RWPE1 (cell line): ENCODE results near the gene CDC42EP2.

Experiments
- CTCF ChIA-PET: fragments of 350-600 bp; sonication (Branson Sonifier 250); formaldehyde crosslinking; extraction: SDS; loops from one replicate; lab custom pipeline; 2021; lab: Yijun Ruan, JAX
- POLR2A ChIA-PET: fragments of 400-600 bp; formaldehyde crosslinking; extraction: SDS; loops from one replicate; lab custom pipeline; 2020; ENCODE audit warnings: antibody characterized with exemption; ENCODE audit not compliant: low non-redundant PET; lab: Yijun Ruan, JAX
- DNase-seq: peaks from one replicate; pipeline ENCODE4 v3.0.0; 2012; ENCODE audit warnings: low spot score
- H3K27ac ChIP-seq: fragments of 450-650 bp; 2 replicates; pipeline ENCODE4 v1.5.1; 2017
- TF ChIP-seq, protein P1 (sequence below): fragments of 450-650 bp; conservative IDR thresholded peaks from 2 replicates; pipeline ENCODE4 v1.5.1; 2017; ENCODE audit warnings: low read depth, mild to moderate bottlenecking

The CDC42EP2 gene

GRCh38 chr11:65301491-65302329 lies 13.0 kb upstream of the CDC42EP2 start:
- DNase-seq, result no peak
- ChIA-PET POLR2A (no interaction called here), CTCF (interaction anchor here (1.2 to 1.5 kb wide), 3 partner anchors 10 to 14 kb away, joined by 3 to 7 read pairs (median 5); no protein-coding TSS in a partner anchor)
- TF ChIP-seq, protein P1, sequence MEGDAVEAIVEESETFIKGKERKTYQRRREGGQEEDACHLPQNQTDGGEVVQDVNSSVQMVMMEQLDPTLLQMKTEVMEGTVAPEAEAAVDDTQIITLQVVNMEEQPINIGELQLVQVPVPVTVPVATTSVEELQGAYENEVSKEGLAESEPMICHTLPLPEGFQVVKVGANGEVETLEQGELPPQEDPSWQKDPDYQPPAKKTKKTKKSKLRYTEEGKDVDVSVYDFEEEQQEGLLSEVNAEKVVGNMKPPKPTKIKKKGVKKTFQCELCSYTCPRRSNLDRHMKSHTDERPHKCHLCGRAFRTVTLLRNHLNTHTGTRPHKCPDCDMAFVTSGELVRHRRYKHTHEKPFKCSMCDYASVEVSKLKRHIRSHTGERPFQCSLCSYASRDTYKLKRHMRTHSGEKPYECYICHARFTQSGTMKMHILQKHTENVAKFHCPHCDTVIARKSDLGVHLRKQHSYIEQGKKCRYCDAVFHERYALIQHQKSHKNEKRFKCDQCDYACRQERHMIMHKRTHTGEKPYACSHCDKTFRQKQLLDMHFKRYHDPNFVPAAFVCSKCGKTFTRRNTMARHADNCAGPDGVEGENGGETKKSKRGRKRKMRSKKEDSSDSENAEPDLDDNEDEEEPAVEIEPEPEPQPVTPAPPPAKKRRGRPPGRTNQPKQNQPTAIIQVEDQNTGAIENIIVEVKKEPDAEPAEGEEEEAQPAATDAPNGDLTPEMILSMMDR, result no peak
- H3K27ac ChIP-seq, result peak overlapping the region; percentile 69

DNA sequence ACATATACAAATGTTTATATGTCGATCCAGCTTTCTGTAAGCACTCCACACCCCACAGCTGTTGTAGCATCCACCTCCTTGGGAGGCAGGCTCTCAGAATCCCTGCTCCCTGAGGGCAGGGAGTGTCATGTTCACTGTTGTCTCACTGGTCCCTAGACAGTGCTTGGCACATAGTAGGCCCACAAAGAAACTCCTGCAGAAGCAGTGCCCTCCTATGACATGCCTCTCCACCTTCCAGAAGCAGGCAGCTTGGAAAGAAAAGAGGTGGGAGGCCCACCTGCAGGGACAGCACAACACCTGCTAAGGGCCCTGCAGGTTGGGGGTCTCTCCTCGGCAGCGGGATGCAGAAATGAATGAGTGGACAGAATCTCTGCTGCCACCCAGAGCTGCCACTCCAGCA lies 11.1 kb upstream of the CDC42EP2 start:
- peak overlapping the region; percentile 69 for H3K27ac ChIP-seq
- POLR2A ChIA-PET, result interaction anchor here (1.2 kb wide), 1 partner anchor 14 kb away, joined by 3 read pairs; no protein-coding TSS in a partner anchor
- TF ChIP-seq, protein P1, result no peak
- DNase-seq, result no peak
- CTCF ChIA-PET, result interaction anchor here (0.8 kb wide), 1 partner anchor 12 kb away, joined by 3 read pairs; no protein-coding TSS in a partner anchor

DNA sequence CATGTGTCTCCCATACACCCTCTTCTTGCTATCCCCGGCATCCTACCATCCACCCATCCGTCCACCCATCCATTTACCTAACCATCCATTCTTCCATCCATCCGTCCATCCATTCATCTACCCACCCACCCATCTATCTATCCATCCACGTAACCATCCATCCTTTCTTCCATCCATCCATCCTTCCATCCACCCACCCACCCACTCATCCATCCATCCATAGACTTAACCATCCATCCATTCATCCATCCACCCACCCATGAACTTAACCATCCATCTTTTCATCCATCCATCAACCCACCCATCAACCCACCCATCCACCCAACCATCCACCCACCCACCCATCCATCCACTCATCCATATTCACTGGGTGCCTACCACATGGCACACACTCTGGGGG lies 10.6 kb upstream of the CDC42EP2 start:
- DNase-seq, result no peak
- no peak overlapping the region; the same call in 1 of the 2 replicates for H3K27ac ChIP-seq
- CTCF ChIA-PET, result no interaction called here
- POLR2A ChIA-PET, result no interaction called here
- TF ChIP-seq, protein P1, result no peak

GRCh38 chr11:65304613-65305012 lies 10.1 kb upstream of the CDC42EP2 start:
- TF ChIP-seq, protein P1, result no peak
- peak overlapping the region; percentile 67 for H3K27ac ChIP-seq
- DNase-seq, result no peak
- ChIA-PET CTCF (interaction anchor here (0.6 kb wide), 1 partner anchor 101 kb away, joined by 3 read pairs; no protein-coding TSS in a partner anchor), POLR2A (no interaction called here)

- CTCF ChIA-PET, result interaction anchor here (0.7 kb wide), 2 partner anchors 9 to 24 kb away, joined by 3 read pairs; partner anchors contain the start of gene CDC42EP2
- POLR2A ChIA-PET, result no interaction called here
- peak overlapping the region; percentile 67 for H3K27ac ChIP-seq
- no peak for DNase-seq
- TF ChIP-seq, protein P1, result no peak
These were observed 9.0 kb upstream of the CDC42EP2 start for GRCh38 chr11:65305501-65306268.
